ENCODE measurements around the gene PMFBP1. TPM values are rescaled to one million over a fixed set of nuclear protein-coding genes. Genes with fewer than 3 reads are reported as not detected.
A peak's percentile ranks its signal among the peaks of the same experiment; 100 is the strongest.

PMFBP1 gene
- total RNA-seq, 4 donors from 2014 or later = 0.13 to 1.4 (median 0.98) TPM

DNA sequence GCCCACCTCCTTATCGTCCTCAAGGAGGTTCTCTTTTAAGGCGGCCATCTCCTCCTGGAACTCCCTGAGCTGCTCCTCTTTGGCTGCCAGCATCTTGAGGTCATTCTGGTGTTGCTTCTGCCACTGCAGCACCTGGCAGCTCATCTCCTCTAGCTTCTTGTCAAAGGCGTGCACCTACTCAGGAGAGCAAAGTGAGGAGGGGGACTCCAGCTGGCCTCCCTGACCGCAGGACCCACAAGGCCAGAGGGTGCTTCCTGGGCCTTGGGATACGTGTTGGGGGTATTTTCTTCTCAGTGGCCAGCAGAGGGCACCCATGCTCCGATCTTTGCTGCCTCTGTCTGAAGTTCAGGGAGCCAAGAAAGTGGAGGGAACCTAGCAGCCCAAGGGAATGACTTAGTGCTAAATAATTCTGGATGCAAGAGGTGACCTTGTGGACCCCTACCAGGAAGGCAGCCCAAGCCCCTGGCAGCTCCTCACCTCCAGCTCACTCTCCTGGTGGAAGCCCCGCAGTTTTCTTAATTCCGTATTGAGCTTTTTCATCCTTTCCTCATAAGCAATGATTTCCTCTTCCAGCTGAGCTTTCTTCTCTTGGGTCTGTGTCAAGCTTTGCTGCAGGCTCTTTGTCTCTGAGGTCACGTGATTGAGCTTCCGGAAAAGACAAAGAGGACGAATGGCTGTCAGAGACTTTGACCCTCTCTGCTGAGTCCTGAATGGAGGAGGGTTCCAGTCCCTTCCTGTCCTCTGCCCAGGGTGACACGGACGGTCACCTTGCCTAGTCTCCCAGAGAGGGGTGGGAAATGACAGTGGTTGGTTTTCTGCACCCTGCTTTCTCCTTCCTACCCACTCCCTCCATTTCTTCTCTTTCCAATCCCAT is 47.0 kb downstream of the PMFBP1 start:
- peak; percentile 60 for ATAC-seq (ENCODE audit: low FRiP score)
- TF ChIP-seq, protein P1, sequence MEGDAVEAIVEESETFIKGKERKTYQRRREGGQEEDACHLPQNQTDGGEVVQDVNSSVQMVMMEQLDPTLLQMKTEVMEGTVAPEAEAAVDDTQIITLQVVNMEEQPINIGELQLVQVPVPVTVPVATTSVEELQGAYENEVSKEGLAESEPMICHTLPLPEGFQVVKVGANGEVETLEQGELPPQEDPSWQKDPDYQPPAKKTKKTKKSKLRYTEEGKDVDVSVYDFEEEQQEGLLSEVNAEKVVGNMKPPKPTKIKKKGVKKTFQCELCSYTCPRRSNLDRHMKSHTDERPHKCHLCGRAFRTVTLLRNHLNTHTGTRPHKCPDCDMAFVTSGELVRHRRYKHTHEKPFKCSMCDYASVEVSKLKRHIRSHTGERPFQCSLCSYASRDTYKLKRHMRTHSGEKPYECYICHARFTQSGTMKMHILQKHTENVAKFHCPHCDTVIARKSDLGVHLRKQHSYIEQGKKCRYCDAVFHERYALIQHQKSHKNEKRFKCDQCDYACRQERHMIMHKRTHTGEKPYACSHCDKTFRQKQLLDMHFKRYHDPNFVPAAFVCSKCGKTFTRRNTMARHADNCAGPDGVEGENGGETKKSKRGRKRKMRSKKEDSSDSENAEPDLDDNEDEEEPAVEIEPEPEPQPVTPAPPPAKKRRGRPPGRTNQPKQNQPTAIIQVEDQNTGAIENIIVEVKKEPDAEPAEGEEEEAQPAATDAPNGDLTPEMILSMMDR (IDR thresholded peaks at IDR 0.05) = peak in 2 of 3 donors; percentile 18 to 35
- no peak for DNase-seq (ENCODE audit: low spot score)

DNA sequence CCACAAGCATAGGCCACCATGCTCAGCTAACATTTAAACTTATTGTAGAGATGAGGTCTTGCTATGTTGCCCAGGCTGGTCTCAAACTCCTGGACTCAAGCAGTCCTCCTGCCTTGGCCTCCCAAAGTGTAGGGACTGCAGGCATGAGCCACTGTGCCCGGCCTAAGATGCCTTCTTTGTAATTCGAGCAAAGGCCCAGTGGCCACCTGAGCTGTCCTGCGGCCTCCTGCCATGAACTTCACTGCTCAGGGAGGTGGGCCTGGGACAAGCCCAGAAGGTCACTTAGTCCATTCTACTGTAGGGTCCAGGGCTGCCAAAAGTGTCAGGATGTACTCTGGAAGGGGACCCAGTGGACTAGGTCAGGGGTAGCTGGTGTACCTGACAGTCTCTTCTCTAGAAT is 47.8 kb downstream of the PMFBP1 start:
- TF ChIP-seq, protein P1 (IDR thresholded peaks at IDR 0.05) = no peak
- DNase-seq (ENCODE audit: low spot score) (no peak), ATAC-seq (ENCODE audit: low FRiP score) (no peak)

DNA sequence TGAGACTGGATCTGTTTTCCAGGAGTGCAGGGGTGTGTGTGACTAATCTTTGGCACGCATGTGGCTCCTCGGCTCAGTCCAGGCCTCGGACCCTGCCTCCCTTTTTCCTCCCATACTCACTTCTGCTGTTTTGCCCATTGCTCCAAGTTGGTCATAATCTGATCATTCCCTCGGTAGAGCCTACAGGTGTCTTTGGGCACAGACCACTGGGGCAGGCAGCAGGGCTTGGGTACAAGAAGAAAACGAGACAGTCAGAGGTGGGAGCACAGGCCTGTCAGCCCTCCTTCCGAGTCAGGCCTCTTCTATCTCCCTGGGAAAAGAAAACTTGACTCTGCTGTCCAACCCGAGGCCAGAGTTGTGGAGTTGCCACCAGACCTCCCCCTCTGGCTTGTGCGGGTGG is 48.5 kb downstream of the PMFBP1 start:
- TF ChIP-seq, protein P1 (IDR thresholded peaks at IDR 0.05) = no peak
- DNase-seq (ENCODE audit: low spot score) (no peak), ATAC-seq (ENCODE audit: low FRiP score) (no peak)

DNA sequence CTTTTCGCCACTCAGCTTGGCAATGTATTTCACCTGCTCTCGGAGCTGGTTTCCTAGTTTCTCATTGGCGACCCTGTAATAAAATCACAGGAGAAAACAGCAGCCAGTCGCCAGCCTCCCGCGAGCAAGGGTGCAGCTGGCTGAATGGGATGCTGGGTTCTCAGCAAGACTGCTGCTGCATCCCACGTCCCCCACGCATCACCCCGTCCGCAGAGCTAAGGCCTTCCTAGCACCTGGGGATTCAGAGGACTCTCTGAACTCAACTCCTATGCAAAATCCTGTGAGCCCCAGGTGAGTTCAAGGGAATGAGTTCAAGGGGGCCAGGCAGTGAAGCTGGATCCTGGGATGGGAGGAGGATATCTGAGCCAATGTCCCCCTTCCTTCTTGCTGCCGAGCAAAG is 49.0 kb downstream of the PMFBP1 start:
- TF ChIP-seq, protein P1 (IDR thresholded peaks at IDR 0.05) = no peak
- no peak for ATAC-seq (ENCODE audit: low FRiP score)
- no peak for DNase-seq (ENCODE audit: low spot score)

DNA sequence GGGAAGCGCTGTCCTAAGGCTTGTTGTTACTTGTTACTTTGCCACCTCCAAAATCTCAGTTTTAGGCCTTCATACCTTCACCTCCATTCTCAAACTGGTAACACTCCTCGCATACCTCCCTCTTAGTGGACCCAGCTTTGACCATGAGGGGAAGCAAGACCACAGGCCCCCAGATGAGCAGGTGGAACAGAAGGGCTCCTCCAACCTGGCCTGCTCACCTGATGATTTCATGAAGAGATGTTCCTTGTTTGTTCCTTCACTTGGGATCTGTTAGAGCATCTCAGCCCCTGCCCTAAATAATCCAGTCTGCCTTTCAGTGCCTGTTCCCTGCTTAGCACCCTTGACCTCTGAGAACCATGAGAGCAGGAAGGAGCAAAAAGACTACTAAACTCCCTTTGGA is 49.6 kb downstream of the PMFBP1 start:
- ATAC-seq (ENCODE audit: low FRiP score) = no peak
- DNase-seq (ENCODE audit: low spot score) = no peak
- TF ChIP-seq, protein P1 (IDR thresholded peaks at IDR 0.05) = no peak

DNA sequence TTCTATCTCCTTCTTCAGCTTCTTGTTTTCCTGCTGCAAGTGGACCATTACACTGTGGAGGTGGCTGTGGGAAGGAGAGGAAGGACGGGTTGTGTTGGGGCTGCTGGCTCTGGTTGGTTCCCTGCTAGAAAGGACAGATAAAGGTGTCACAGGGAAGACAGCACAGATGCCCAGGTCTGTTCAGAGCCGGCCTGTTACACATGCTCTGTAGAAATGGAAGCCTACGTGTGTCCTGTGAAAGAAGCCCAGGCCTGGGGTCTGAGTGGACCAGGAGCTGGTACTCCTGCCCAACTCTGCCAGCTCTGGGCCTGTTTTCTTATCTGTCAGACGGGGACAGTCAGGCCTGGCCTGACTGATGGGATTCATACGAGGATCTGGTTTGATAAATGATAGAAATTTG is 51.9 kb downstream of the PMFBP1 start:
- TF ChIP-seq, protein P1 (IDR thresholded peaks at IDR 0.05) = no peak
- ATAC-seq (ENCODE audit: low FRiP score) (no peak), DNase-seq (ENCODE audit: low spot score) (no peak)

DNA sequence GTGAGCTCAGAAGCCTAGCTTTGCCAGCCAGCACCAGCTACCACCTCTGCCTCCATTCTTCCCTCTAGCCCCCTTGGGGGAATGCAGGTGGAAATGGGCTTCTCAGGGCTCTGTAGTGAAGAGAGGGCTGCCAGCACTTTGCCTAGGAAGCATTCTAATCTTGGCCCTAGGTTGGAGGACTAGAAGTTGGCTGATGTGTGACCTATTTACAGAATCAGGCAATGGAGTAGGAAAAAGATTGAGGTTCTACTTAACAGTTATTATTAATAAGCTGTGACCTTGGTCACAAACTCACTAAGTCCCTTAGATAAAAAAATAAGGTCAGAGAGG is 58.4 kb downstream of the PMFBP1 start:
- ATAC-seq (ENCODE audit: low FRiP score) (no peak), DNase-seq (ENCODE audit: low spot score) (no peak)
- TF ChIP-seq, protein P1 (IDR thresholded peaks at IDR 0.05) = no peak
